AG10803 (cell line): ENCODE measurements around the gene IL34.
A peak's percentile ranks its signal among the peaks of the same experiment; 100 is the strongest.

Experiments used
- DNase-seq: peaks from one replicate; pipeline ENCODE4 v3.0.0; 2010; ENCODE audit warnings: low read depth
- H3K4me3 ChIP-seq: 2 replicates; pipeline ENCODE4 v1.5.1; 2011; ENCODE audit warnings: mild to moderate bottlenecking, low read length, control low read depth
- CTCF ChIP-seq: conservative IDR thresholded peaks from 2 replicates; pipeline ENCODE4 v1.5.1; 2011; ENCODE audit warnings: mild to moderate bottlenecking, low read length, control low read depth, inconsistent platforms

Gene IL34

GRCh38 chr16:70653809-70654771, 7.7 kb downstream of the IL34 start:
- TF ChIP-seq CTCF: peak; percentile 91
- H3K4me3 ChIP-seq: peak overlapping the region; percentile 53
- peak; percentile 77 for DNase-seq

GRCh38 chr16:70656065-70656711, 9.8 kb downstream of the IL34 start:
- TF ChIP-seq CTCF: no peak
- no peak overlapping the region for H3K4me3 ChIP-seq

GRCh38 chr16:70656712-70657263, 10.4 kb downstream of the IL34 start:
- no peak for TF ChIP-seq CTCF
- no peak for DNase-seq
- H3K4me3 ChIP-seq: no peak overlapping the region

More at GRCh38 chr16:70656065-70656711, 9.8 kb downstream of the IL34 start:
- DNase-seq: no peak

GRCh38 chr16:70657956-70658355, 11.6 kb downstream of the IL34 start:
- no peak for DNase-seq
- no peak overlapping the region for H3K4me3 ChIP-seq
- no peak for TF ChIP-seq CTCF

GRCh38 chr16:70658921-70659320, 12.6 kb downstream of the IL34 start:
- no peak for TF ChIP-seq CTCF
- no peak overlapping the region for H3K4me3 ChIP-seq
- no peak for DNase-seq

GRCh38 chr16:70659546-70659945, 13.2 kb downstream of the IL34 start:
- TF ChIP-seq CTCF: no peak
- no peak for DNase-seq
- no peak overlapping the region for H3K4me3 ChIP-seq
